Gastrocnemius medialis (tissue), 4 donors: Measurements from ENCODE around the gene SLC6A19. TPM values are rescaled to one million over a fixed set of nuclear protein-coding genes. Genes with fewer than 3 reads are reported as not detected.

Experiments used
- ATAC-seq, 2 donors: fragments of 150-250 bp; one replicate each; pipeline ENCODE4 v1.9.1; 2016
- DNase-seq, 2 donors: peaks; one replicate each; pipeline ENCODE4 v3.0.0-alpha.2; 2019
- H3K27ac ChIP-seq, 4 donors: fragments of 200-600 bp; sonication (generic); 1 replicate in 1 of 4; 2 replicates in 3 of 4; pipeline ENCODE4 v1.5.1; 2016 to 2018; ENCODE audit warnings: mild to moderate bottlenecking in 2 of 4, moderate library complexity in 1 of 4
- H3K27me3 ChIP-seq, 3 donors: fragments of 200-600 bp; sonication (generic) in 2 of 3; 1 replicate in 1 of 3; 2 replicates in 2 of 3; pipeline versions ENCODE4 v1.5.1 to v1.6.0; 2016 to 2019; ENCODE audit warnings: mild to moderate bottlenecking in 1 of 3, moderate library complexity in 1 of 3
- H3K36me3 ChIP-seq, 2 donors: fragments of 200-600 bp; sonication (generic) in 1 of 2; one replicate each; pipeline ENCODE4 v1.5.1; 2017 to 2018
- H3K4me1 ChIP-seq, 2 donors: fragments of 200-600 bp; sonication (generic) in 1 of 2; one replicate each; pipeline ENCODE4 v1.5.1; 2016 to 2017; ENCODE audit warnings: mild to moderate bottlenecking in 2 of 2
- H3K4me3 ChIP-seq, 4 donors: fragments of 200-600 bp; sonication (generic) in 3 of 4; 1 replicate in 1 of 4; 2 replicates in 3 of 4; pipeline ENCODE4 v1.5.1; 2016 to 2019; ENCODE audit warnings: mild to moderate bottlenecking in 2 of 4
- H3K9me3 ChIP-seq, 3 donors: fragments of 200-600 bp; sonication (generic) in 2 of 3; 1 replicate in 1 of 3; 2 replicates in 2 of 3; pipeline ENCODE4 v1.5.1; 2016 to 2019
- POLR2A ChIP-seq, 2 donors: fragments of 450-650 bp; IDR thresholded peaks; one replicate each; pipeline ENCODE4 v1.6.1; 2017; ENCODE audit warnings: antibody characterized with exemption in 2 of 2, mild to moderate bottlenecking in 2 of 2, moderate library complexity in 2 of 2
- in situ Hi-C, 4 donors: fragments of 200-750 bp; cut with MboI; loops; one replicate each; pipeline versions ENCODE4 v1.15.0 to v1.8.0; 2017; ENCODE audit warnings: low sequenced_read_pairs in 4 of 4
- intact Hi-C: fragments of 100-400 bp; cut with DNase I; formaldehyde crosslinking; loops from one replicate; pipeline ENCODE4 v1.15.1; 2023; ENCODE audit warnings: low total_unique reads
- total RNA-seq, 4 donors: library from RNA; depleted of rRNA; stranded (reverse); fragments of >200 nt; gene quantifications; one replicate each; pipeline versions ENCODE4 v1.1.0 to v1.2.3, GENCODE V29; 2016
- TF ChIP-seq, protein P1 (sequence below), 5 experiments: fragments of 450-650 bp in 3 of 5; fragments of 200-600 bp in 2 of 5; sonication (generic) in 2 of 5; IDR thresholded peaks in 4 of 5; conservative IDR thresholded peaks in 1 of 5; 1 replicate in 4 of 5; 2 replicates in 1 of 5; pipeline ENCODE4 v1.5.1; 2016 to 2019; ENCODE audit warnings: antibody characterized with exemption in 5 of 5, mild to moderate bottlenecking in 3 of 5, moderate library complexity in 3 of 5

Gene SLC6A19
- total RNA-seq, 4 donors from 2014 or later: 0.05 TPM; not detected in 3

DNA sequence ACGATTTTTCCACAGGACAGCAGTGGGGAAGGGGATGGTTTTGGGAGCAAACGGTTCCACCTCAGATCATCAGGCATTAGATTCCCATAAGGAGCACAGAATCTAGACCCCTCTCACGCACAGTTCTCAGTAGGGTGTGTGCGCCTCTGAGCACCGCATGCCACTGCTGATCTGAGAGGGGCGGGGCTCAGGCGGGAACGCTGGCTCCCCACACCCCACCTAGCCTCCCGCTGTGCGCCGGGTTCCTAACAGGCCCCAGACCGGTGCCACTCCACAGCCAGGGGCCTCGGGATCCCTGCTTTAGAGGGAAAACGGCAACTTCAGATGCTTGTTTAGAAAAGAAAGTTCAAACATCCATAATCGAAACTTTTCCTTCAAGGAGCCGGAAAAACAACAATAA is 73.1 kb downstream of the SLC6A19 start:
- no peaks in the 10 kb centered on the region for H3K27me3 ChIP-seq
- intact Hi-C loops (no loop called here), in situ Hi-C loops (no loop called here)
- ATAC-seq (no peak), DNase-seq (no peak)
- no peaks in the 10 kb centered on the region for H3K4me1 ChIP-seq
- no peaks in the 10 kb centered on the region for H3K36me3 ChIP-seq
- TF ChIP-seq POLR2A (IDR thresholded peaks at IDR 0.05): no peak
- TF ChIP-seq, protein P1, sequence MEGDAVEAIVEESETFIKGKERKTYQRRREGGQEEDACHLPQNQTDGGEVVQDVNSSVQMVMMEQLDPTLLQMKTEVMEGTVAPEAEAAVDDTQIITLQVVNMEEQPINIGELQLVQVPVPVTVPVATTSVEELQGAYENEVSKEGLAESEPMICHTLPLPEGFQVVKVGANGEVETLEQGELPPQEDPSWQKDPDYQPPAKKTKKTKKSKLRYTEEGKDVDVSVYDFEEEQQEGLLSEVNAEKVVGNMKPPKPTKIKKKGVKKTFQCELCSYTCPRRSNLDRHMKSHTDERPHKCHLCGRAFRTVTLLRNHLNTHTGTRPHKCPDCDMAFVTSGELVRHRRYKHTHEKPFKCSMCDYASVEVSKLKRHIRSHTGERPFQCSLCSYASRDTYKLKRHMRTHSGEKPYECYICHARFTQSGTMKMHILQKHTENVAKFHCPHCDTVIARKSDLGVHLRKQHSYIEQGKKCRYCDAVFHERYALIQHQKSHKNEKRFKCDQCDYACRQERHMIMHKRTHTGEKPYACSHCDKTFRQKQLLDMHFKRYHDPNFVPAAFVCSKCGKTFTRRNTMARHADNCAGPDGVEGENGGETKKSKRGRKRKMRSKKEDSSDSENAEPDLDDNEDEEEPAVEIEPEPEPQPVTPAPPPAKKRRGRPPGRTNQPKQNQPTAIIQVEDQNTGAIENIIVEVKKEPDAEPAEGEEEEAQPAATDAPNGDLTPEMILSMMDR (IDR thresholded peaks at IDR 0.05 in 4 of 5, conservative IDR thresholded peaks at IDR 0.05 in 1 of 5): no peak
- H3K9me3 ChIP-seq: no peaks in the 10 kb centered on the region
- no peak overlapping the region for H3K4me3 ChIP-seq
- no peak overlapping the region for H3K27ac ChIP-seq

Other genes with a start within 250 kb of the SLC6A19 start
- not detected for gene NKD2, start 192.8 kb upstream of the SLC6A19 start, total RNA-seq
- 1 to 10 TPM; 1.6 to 5.3 (median 3.5) TPM for gene SLC12A7, start 89.5 kb upstream of the SLC6A19 start, total RNA-seq
- gene SLC6A18, start 23.8 kb downstream of the SLC6A19 start, total RNA-seq: not detected
- not detected for gene TERT, start 93.5 kb downstream of the SLC6A19 start, total RNA-seq
- gene CLPTM1L, start 143.5 kb downstream of the SLC6A19 start, total RNA-seq: 10 to 100 TPM; 29.4 to 41.0 (median 36.8) TPM
- not detected for gene SLC6A3, start 243.8 kb downstream of the SLC6A19 start, total RNA-seq